HCT116 (cell line): ENCODE data around the gene POFUT2. TPM values are rescaled to one million over a fixed set of nuclear protein-coding genes. Genes with fewer than 3 reads are reported as not detected.
A peak's percentile ranks its signal among the peaks of the same experiment; 100 is the strongest.

Experiments used
- ATAC-seq: fragments of 200-7000 bp; cut with Tn5 transposase; 2 replicates; pipeline ENCODE4 v1.9.1; 2020; ENCODE audit warnings: mild to moderate bottlenecking, moderate library complexity
- BruUV-seq: library from RNA; stranded (reverse); fragments of 400-500 nt; replicated peaks from 2 replicates; lab custom pipeline; 2021; lab: Mats Ljungman, UMichigan
- CTCF ChIA-PET: fragments of 300-600 bp; sonication (Branson Sonifier 250); formaldehyde crosslinking; loops from one replicate; lab custom pipeline; 2021; ENCODE audit warnings: antibody characterized with exemption; lab: Charles Lee
- POLR2A ChIA-PET: fragments of 300-600, 350-600 bp; sonication (Branson Sonifier 250); formaldehyde crosslinking; loops from one replicate; lab custom pipeline; 2021; ENCODE audit warnings: antibody characterized with exemption; lab: Charles Lee
- RAD21 ChIA-PET, 2 experiments: fragments of 300-600 bp; sonication (Branson Sonifier 250); formaldehyde crosslinking; loops; one replicate each; lab custom pipeline; 2023; ENCODE audit warnings: low total read pairs in 2 of 2; ENCODE audit not compliant: uncharacterized antibody in 2 of 2, unreplicated experiment in 2 of 2, low non-redundant PET in 1 of 2; lab: Charles Lee
- DNase-seq: peaks from one replicate; pipeline ENCODE4 v3.0.0-alpha.2; 2010; ENCODE audit warnings: low read depth, low spot score
- H2AFZ ChIP-seq: fragments of 200-600 bp; shearing (Covaris generic), sonication (generic); 2 replicates; pipeline ENCODE4 v1.6.1; 2017; ENCODE audit warnings: low read depth, mixed run types, mixed read lengths, antibody characterized with exemption, low read length; ENCODE audit not compliant: poor library complexity, severe bottlenecking
- H3K27ac ChIP-seq: 2 replicates; pipeline ENCODE4 v1.5.1; 2012; ENCODE audit warnings: low read depth, low read length
- H3K27me3 ChIP-seq: fragments of 200-600 bp; sonication (generic); 2 replicates; pipeline ENCODE4 v1.6.1; 2016; ENCODE audit warnings: mixed run types, low read length, mixed read lengths; ENCODE audit not compliant: insufficient read depth
- H3K36me3 ChIP-seq, 2 experiments: fragments of 200-500 bp in 1 of 2; fragments of 200-600 bp in 1 of 2; sonication (Bioruptor generic) in 1 of 2; sonication (generic) in 1 of 2; 2 replicates each; pipeline versions ENCODE4 v1.5.1 to v1.6.1; 2014 to 2016; ENCODE audit warnings: low read length in 2 of 2, inconsistent platforms in 1 of 2, mixed read lengths in 1 of 2, mixed run types in 1 of 2; ENCODE audit not compliant: insufficient read depth in 2 of 2, control insufficient read depth in 1 of 2
- H3K4me1 ChIP-seq, 2 experiments: fragments of 200-600 bp in 1 of 2; sonication (generic) in 1 of 2; 2 replicates each; pipeline versions ENCODE4 v1.5.1 to v1.6.1; 2012 to 2017; ENCODE audit warnings: low read length in 2 of 2, inconsistent platforms in 1 of 2, mild to moderate bottlenecking in 1 of 2, mixed read lengths in 1 of 2, mixed run types in 1 of 2, moderate library complexity in 1 of 2; ENCODE audit not compliant: insufficient read depth in 2 of 2, control insufficient read depth in 1 of 2
- H3K4me2 ChIP-seq: fragments of 200-600 bp; sonication (generic); 2 replicates; pipeline ENCODE4 v1.6.1; 2017; ENCODE audit warnings: mixed run types, low read length, mixed read lengths
- H3K4me3 ChIP-seq, 2 experiments: fragments of 200-600 bp in 1 of 2; sonication (generic) in 1 of 2; replicated peaks in 1 of 2; 2 replicates each; pipeline ENCODE4 v1.5.1; 2011 to 2016; ENCODE audit warnings: low read length in 2 of 2, control low read depth in 1 of 2, low read depth in 1 of 2, mild to moderate bottlenecking in 1 of 2, mixed read lengths in 1 of 2, mixed run types in 1 of 2
- H3K79me2 ChIP-seq: fragments of 200-600 bp; sonication (generic); 2 replicates; pipeline ENCODE4 v1.6.1; 2017; ENCODE audit warnings: mild to moderate bottlenecking, mixed run types, low read length, moderate library complexity, mixed read lengths; ENCODE audit not compliant: insufficient read depth
- H3K9ac ChIP-seq: fragments of 200-600 bp; sonication (generic); 2 replicates; pipeline ENCODE4 v1.6.1; 2016; ENCODE audit warnings: low read length, mixed read lengths
- H3K9me2 ChIP-seq: fragments of 200-600 bp; sonication (generic), shearing (Covaris generic); 2 replicates; pipeline ENCODE4 v1.6.1; 2017; ENCODE audit warnings: mixed run types, mild to moderate bottlenecking, moderate library complexity; ENCODE audit not compliant: insufficient read depth
- H3K9me3 ChIP-seq, 2 experiments: fragments of 200-500 bp in 1 of 2; fragments of 200-600 bp in 1 of 2; sonication (Bioruptor generic) in 1 of 2; sonication (generic) in 1 of 2; 2 replicates each; pipeline ENCODE4 v1.6.1; 2014 to 2017; ENCODE audit warnings: low read length in 2 of 2, mixed read lengths in 2 of 2, inconsistent platforms in 1 of 2, low read depth in 1 of 2, mild to moderate bottlenecking in 1 of 2, mixed run types in 1 of 2, moderate library complexity in 1 of 2; ENCODE audit not compliant: control insufficient read depth in 1 of 2, insufficient read depth in 1 of 2
- H4K20me1 ChIP-seq: fragments of 200-600 bp; sonication (generic), shearing (Covaris generic); 2 replicates; pipeline ENCODE4 v1.6.1; 2017; ENCODE audit warnings: mixed run types, mild to moderate bottlenecking, moderate library complexity; ENCODE audit not compliant: insufficient read depth
- EGR1 ChIP-seq: IDR thresholded peaks from 2 replicates; pipeline ENCODE4 v1.6.1; 2012; ENCODE audit warnings: low read depth
- EZH2 ChIP-seq: fragments of 200-600 bp; sonication (generic); IDR thresholded peaks from 2 replicates; pipeline ENCODE4 v1.6.1; 2017; ENCODE audit warnings: antibody characterized with exemption, mixed run types
- FOSL1 ChIP-seq: IDR thresholded peaks from 2 replicates; pipeline ENCODE4 v1.6.1; 2012; ENCODE audit warnings: low read depth
- SRF ChIP-seq: IDR thresholded peaks from 2 replicates; pipeline ENCODE4 v1.6.1; 2012; ENCODE audit warnings: low read depth
- intact Hi-C: fragments of 100-400 bp; cut with micrococcal nuclease; formaldehyde crosslinking; loops from 2 replicates; pipeline ENCODE4 v1.10.0; 2022
- total RNA-seq: library from RNA; stranded (reverse); gene quantifications from one replicate; pipeline ENCODE4 v1.2.1, GENCODE V29; 2021; ENCODE audit not compliant: unreplicated experiment
- TF ChIP-seq, protein P1 (sequence below), 3 experiments: fragments of 200-600 bp in 1 of 3; sonication (generic) in 1 of 3; IDR thresholded peaks in 2 of 3; conservative IDR thresholded peaks in 1 of 3; 2 replicates each; pipeline ENCODE4 v1.5.1; 2012 to 2017; ENCODE audit warnings: low read depth in 2 of 3, low read length in 2 of 3, antibody characterized with exemption in 1 of 3, borderline replicate concordance in 1 of 3, control low read depth in 1 of 3, mild to moderate bottlenecking in 1 of 3, mixed read lengths in 1 of 3, mixed run types in 1 of 3, moderate library complexity in 1 of 3; ENCODE audit not compliant: insufficient read depth in 1 of 3
- TF ChIP-seq, protein P2 (sequence below): IDR thresholded peaks from 2 replicates; pipeline ENCODE4 v1.6.1; 2011; ENCODE audit warnings: mild to moderate bottlenecking, low read length, moderate library complexity; ENCODE audit not compliant: insufficient replicate concordance; ENCODE audit errors: extremely low read depth

Gene POFUT2
- total RNA-seq, 1 experiment from 2014 or later = 20.5 TPM

DNA sequence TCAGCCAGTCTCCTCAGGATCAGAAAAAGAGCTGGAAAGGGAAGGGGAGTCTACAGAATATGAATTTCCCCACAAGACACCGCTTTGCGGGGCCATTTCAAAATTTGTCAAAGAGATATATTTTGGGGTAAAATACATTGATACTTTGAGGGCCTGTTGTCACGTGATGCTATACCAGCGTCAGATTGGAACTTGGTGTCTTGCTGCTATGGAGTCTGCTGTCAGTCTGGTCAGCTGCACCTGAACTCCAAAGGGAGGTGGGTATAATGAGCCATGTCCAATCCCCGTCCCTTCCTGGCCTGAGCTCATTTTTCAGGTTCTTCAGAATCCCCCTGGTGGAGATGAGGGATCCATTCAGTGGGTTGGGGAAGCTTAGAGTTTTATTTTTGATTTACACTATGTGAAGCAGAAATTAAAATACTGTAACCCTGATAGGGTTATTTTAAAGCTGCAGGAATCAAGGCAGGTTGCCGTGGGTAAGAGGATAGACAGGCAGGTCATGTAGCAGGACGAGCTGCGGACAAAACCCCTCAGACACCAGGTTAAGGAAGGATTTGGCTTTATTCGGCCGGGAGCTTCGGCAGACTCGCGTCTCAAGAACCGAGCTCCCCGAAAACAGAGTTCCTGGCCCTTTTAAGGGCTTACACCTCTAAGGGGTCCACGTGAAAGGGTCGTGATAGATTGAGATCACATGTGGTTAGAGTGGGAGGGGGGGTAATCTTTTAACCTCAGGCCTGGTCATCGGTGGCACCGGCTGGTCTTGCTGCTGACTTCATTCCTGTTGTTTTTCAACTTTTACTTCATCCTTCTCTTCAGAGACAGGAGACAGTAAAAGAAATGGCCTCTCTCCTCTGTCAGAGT is 2.2 kb upstream of the POFUT2 start:
- intact Hi-C loops = loop anchor here (5.0 kb wide), 1 partner anchor 307 kb away; no protein-coding TSS in a partner anchor
- Histone ChIP-seq H2AFZ (no peak overlapping the region), H3K36me3 (peaks cover 0 to 12% of the 10 kb centered on the region in 2 experiments; a peak in 3 of 4 replicates), H3K27ac (no peak overlapping the region), H3K4me3 (no peak overlapping the region), H3K9me2 (no peaks in the 10 kb centered on the region), H3K27me3 (no peaks in the 10 kb centered on the region), H3K79me2 (peaks cover 12% of the 10 kb centered on the region), H3K4me1 (peaks cover 13 to 25% of the 10 kb centered on the region in 2 experiments), H3K9me3 (no peaks in the 10 kb centered on the region), H3K4me2 (no peak overlapping the region), H3K9ac (no peak overlapping the region), H4K20me1 (no peaks in the 10 kb centered on the region)
- TF ChIP-seq, protein P1, sequence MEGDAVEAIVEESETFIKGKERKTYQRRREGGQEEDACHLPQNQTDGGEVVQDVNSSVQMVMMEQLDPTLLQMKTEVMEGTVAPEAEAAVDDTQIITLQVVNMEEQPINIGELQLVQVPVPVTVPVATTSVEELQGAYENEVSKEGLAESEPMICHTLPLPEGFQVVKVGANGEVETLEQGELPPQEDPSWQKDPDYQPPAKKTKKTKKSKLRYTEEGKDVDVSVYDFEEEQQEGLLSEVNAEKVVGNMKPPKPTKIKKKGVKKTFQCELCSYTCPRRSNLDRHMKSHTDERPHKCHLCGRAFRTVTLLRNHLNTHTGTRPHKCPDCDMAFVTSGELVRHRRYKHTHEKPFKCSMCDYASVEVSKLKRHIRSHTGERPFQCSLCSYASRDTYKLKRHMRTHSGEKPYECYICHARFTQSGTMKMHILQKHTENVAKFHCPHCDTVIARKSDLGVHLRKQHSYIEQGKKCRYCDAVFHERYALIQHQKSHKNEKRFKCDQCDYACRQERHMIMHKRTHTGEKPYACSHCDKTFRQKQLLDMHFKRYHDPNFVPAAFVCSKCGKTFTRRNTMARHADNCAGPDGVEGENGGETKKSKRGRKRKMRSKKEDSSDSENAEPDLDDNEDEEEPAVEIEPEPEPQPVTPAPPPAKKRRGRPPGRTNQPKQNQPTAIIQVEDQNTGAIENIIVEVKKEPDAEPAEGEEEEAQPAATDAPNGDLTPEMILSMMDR (IDR thresholded peaks at IDR 0.05 in 2 of 3, conservative IDR thresholded peaks at IDR 0.05 in 1 of 3; ENCODE audit: borderline replicate concordance in 1 of 3, insufficient read depth in 1 of 3, low read depth in 2 of 3, low read length in 2 of 3) = peak in 2 of 3 experiments; percentile 27 to 37; a peak in 3 of 6 replicates
- no peak for TF ChIP-seq FOSL1
- TF ChIP-seq, protein P2, sequence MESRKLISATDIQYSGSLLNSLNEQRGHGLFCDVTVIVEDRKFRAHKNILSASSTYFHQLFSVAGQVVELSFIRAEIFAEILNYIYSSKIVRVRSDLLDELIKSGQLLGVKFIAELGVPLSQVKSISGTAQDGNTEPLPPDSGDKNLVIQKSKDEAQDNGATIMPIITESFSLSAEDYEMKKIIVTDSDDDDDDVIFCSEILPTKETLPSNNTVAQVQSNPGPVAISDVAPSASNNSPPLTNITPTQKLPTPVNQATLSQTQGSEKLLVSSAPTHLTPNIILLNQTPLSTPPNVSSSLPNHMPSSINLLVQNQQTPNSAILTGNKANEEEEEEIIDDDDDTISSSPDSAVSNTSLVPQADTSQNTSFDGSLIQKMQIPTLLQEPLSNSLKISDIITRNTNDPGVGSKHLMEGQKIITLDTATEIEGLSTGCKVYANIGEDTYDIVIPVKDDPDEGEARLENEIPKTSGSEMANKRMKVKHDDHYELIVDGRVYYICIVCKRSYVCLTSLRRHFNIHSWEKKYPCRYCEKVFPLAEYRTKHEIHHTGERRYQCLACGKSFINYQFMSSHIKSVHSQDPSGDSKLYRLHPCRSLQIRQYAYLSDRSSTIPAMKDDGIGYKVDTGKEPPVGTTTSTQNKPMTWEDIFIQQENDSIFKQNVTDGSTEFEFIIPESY = no peak
- no peak for TF ChIP-seq EZH2
- TF ChIP-seq EGR1 = no peak
- TF ChIP-seq SRF = no peak
- RAD21 ChIA-PET = interaction anchor here (0.6 to 1.5 kb wide), 3 partner anchors 150 to 152 kb away, joined by 3 to 6 read pairs (median 4); no protein-coding TSS in a partner anchor
- BruUV-seq = no TSS peak
- peak; percentile 35 for DNase-seq
- no peak for ATAC-seq
- POLR2A ChIA-PET = interaction anchor here (0.7 to 0.9 kb wide), 2 partner anchors 153 to 1023 kb away, joined by 5 read pairs; no protein-coding TSS in a partner anchor
- CTCF ChIA-PET = interaction anchor here (0.7 to 2.2 kb wide), 8 partner anchors 19 to 342 kb away, joined by 3 to 50 read pairs (median 4); no protein-coding TSS in a partner anchor
